ENCODE measurements around the gene RELT.

Gene RELT

GRCh38 chr11:73333640-73334383 lies 42.4 kb upstream of the RELT start:
- H3K9ac ChIP-seq (ENCODE audit: low read depth, low read length, poor library complexity), result no peak overlapping the region
- WGBS, 2 donors (ENCODE audit: extremely low coverage in 2 of 2, insufficient read length in 2 of 2, insufficient replicate concordance in 1 of 2), result no CpG with 5 or more reads among the region's 4 CpGs

GRCh38 chr11:73334384-73335203 lies 41.6 kb upstream of the RELT start:
- Histone ChIP-seq H2AK5ac (ENCODE audit: low read depth, low read length) (peak overlapping the region; percentile 97), H3K27ac (replicated peaks; ENCODE audit: low read length) (peak overlapping the region; percentile 88), H2BK12ac (ENCODE audit: low read length) (peak overlapping the region; percentile 12), H3K27me3 (ENCODE audit: control insufficient read depth in 3 of 3, insufficient read depth in 3 of 3, low read depth in 1 of 3, low read length in 3 of 3) (no peaks in the 10 kb centered on the region), H4K8ac (ENCODE audit: low read depth, low read length) (no peak overlapping the region), H3K9me3 (replicated peaks in 1 of 2; ENCODE audit: control insufficient read depth in 2 of 2, insufficient read depth in 1 of 2, low read depth in 1 of 2, low read length in 2 of 2) (no peaks in the 10 kb centered on the region), H3K36me3 (replicated peaks in 1 of 2; ENCODE audit: control insufficient read depth in 2 of 2, insufficient read depth in 2 of 2, low read length in 2 of 2) (peaks cover 7 to 10% of the 10 kb centered on the region in 2 donors), H3K4me1 (ENCODE audit: control insufficient read depth in 2 of 2, insufficient read depth in 1 of 2, low read depth in 1 of 2, low read length in 2 of 2) (peaks cover 57 to 62% of the 10 kb centered on the region in 2 donors), H3K79me1 (ENCODE audit: low read depth, low read length) (peaks cover 10% of the 10 kb centered on the region), H2BK120ac (ENCODE audit: low read depth, low read length) (peak overlapping the region; percentile 91), H3K4me3 (ENCODE audit: low read length in 2 of 2) (no peak overlapping the region), H2BK5ac (ENCODE audit: low read length) (peak overlapping the region; percentile 62), H2BK15ac (ENCODE audit: low read length) (peak overlapping the region; percentile 22), H2AFZ (ENCODE audit: low read length) (peak overlapping the region; percentile 39), H4K91ac (ENCODE audit: low read depth, low read length, poor library complexity) (no peak overlapping the region), H3K4me2 (ENCODE audit: insufficient read depth, low read length, poor library complexity, severe bottlenecking) (peak overlapping the region; percentile 37), H3K9ac (ENCODE audit: low read depth, low read length, poor library complexity) (no peak overlapping the region), H3K23ac (ENCODE audit: low read depth, low read length, poor library complexity) (peak overlapping the region; percentile 22), H3K14ac (ENCODE audit: low read length) (no peak overlapping the region), H3K4ac (ENCODE audit: low read length) (no peak overlapping the region), H3K18ac (ENCODE audit: low read length) (peak overlapping the region; percentile 93)
- WGBS, 2 donors (ENCODE audit: extremely low coverage in 2 of 2, insufficient read length in 2 of 2, insufficient replicate concordance in 1 of 2), result no CpG with 5 or more reads among the region's 6 CpGs
- no peak for DNase-seq (ENCODE audit: low spot score)

More at GRCh38 chr11:73333640-73334383, 42.4 kb upstream of the RELT start:
- H4K8ac ChIP-seq (ENCODE audit: low read depth, low read length), result no peak overlapping the region
- H3K4me2 ChIP-seq (ENCODE audit: insufficient read depth, low read length, poor library complexity, severe bottlenecking), result no peak overlapping the region
- peak overlapping the region; percentile 93 for H3K18ac ChIP-seq (ENCODE audit: low read length)
- H3K79me1 ChIP-seq (ENCODE audit: low read depth, low read length), result peaks cover 8% of the 10 kb centered on the region
- no peak overlapping the region for H3K4me3 ChIP-seq (ENCODE audit: low read length in 2 of 2)
- no peaks in the 10 kb centered on the region for H3K27me3 ChIP-seq (ENCODE audit: control insufficient read depth in 3 of 3, insufficient read depth in 3 of 3, low read depth in 1 of 3, low read length in 3 of 3)
- H3K27ac ChIP-seq (replicated peaks; ENCODE audit: low read length), result peak overlapping the region; percentile 88
- no peak for DNase-seq (ENCODE audit: low spot score)
- H2BK120ac ChIP-seq (ENCODE audit: low read depth, low read length), result peak overlapping the region; percentile 91
- no peak overlapping the region for H4K91ac ChIP-seq (ENCODE audit: low read depth, low read length, poor library complexity)
- peaks cover 7 to 10% of the 10 kb centered on the region in 2 donors for H3K36me3 ChIP-seq (replicated peaks in 1 of 2; ENCODE audit: control insufficient read depth in 2 of 2, insufficient read depth in 2 of 2, low read length in 2 of 2)
- H2AK5ac ChIP-seq (ENCODE audit: low read depth, low read length), result peak overlapping the region; percentile 50
- no peak overlapping the region for H3K14ac ChIP-seq (ENCODE audit: low read length)
- H3K4ac ChIP-seq (ENCODE audit: low read length), result no peak overlapping the region
- H3K4me1 ChIP-seq (ENCODE audit: control insufficient read depth in 2 of 2, insufficient read depth in 1 of 2, low read depth in 1 of 2, low read length in 2 of 2), result peaks cover 60 to 61% of the 10 kb centered on the region in 2 donors
- no peak overlapping the region for H3K23ac ChIP-seq (ENCODE audit: low read depth, low read length, poor library complexity)
- H2BK5ac ChIP-seq (ENCODE audit: low read length), result peak overlapping the region; percentile 62
- H2BK15ac ChIP-seq (ENCODE audit: low read length), result peak overlapping the region; percentile 42
- no peak overlapping the region for H2AFZ ChIP-seq (ENCODE audit: low read length)
- peak overlapping the region; percentile 12 for H2BK12ac ChIP-seq (ENCODE audit: low read length)
- H3K9me3 ChIP-seq (replicated peaks in 1 of 2; ENCODE audit: control insufficient read depth in 2 of 2, insufficient read depth in 1 of 2, low read depth in 1 of 2, low read length in 2 of 2), result no peaks in the 10 kb centered on the region

GRCh38 chr11:73335204-73335923 lies 40.8 kb upstream of the RELT start:
- Histone ChIP-seq H4K91ac (ENCODE audit: low read depth, low read length, poor library complexity) (no peak overlapping the region), H3K18ac (ENCODE audit: low read length) (peak overlapping the region; percentile 93), H3K9ac (ENCODE audit: low read depth, low read length, poor library complexity) (no peak overlapping the region), H3K14ac (ENCODE audit: low read length) (no peak overlapping the region), H3K9me3 (replicated peaks in 1 of 2; ENCODE audit: control insufficient read depth in 2 of 2, insufficient read depth in 1 of 2, low read depth in 1 of 2, low read length in 2 of 2) (no peaks in the 10 kb centered on the region), H3K4me3 (ENCODE audit: low read length in 2 of 2) (no peak overlapping the region), H3K4ac (ENCODE audit: low read length) (no peak overlapping the region), H2BK15ac (ENCODE audit: low read length) (peak overlapping the region; percentile 22), H2BK12ac (ENCODE audit: low read length) (no peak overlapping the region), H3K23ac (ENCODE audit: low read depth, low read length, poor library complexity) (no peak overlapping the region), H3K4me2 (ENCODE audit: insufficient read depth, low read length, poor library complexity, severe bottlenecking) (no peak overlapping the region), H3K79me1 (ENCODE audit: low read depth, low read length) (peaks cover 10% of the 10 kb centered on the region), H3K27ac (replicated peaks; ENCODE audit: low read length) (peak overlapping the region; percentile 88), H2AFZ (ENCODE audit: low read length) (peak overlapping the region; percentile 39), H3K27me3 (ENCODE audit: control insufficient read depth in 3 of 3, insufficient read depth in 3 of 3, low read depth in 1 of 3, low read length in 3 of 3) (no peaks in the 10 kb centered on the region), H2BK120ac (ENCODE audit: low read depth, low read length) (peak overlapping the region; percentile 91), H3K4me1 (ENCODE audit: control insufficient read depth in 2 of 2, insufficient read depth in 1 of 2, low read depth in 1 of 2, low read length in 2 of 2) (peaks cover 50 to 64% of the 10 kb centered on the region in 2 donors), H2AK5ac (ENCODE audit: low read depth, low read length) (peak overlapping the region; percentile 97), H2BK5ac (ENCODE audit: low read length) (peak overlapping the region; percentile 62), H4K8ac (ENCODE audit: low read depth, low read length) (no peak overlapping the region), H3K36me3 (replicated peaks in 1 of 2; ENCODE audit: control insufficient read depth in 2 of 2, insufficient read depth in 2 of 2, low read length in 2 of 2) (peaks cover 7 to 10% of the 10 kb centered on the region in 2 donors)
- no CpG with 5 or more reads among the region's 4 CpGs for WGBS, 2 donors (ENCODE audit: extremely low coverage in 2 of 2, insufficient read length in 2 of 2, insufficient replicate concordance in 1 of 2)
- peak; percentile 89 for DNase-seq (ENCODE audit: low spot score)

Measured in neuronal stem cell (in vitro differentiated cells).